C4-2B (cell line): ENCODE measurements around the gene USP6NL.

Experiments
- H3K27ac ChIP-seq: fragments of 450-650 bp; 2 replicates; pipeline ENCODE4 v1.5.1; 2017
- CTCF ChIP-seq: fragments of 450-650 bp; conservative IDR thresholded peaks from 2 replicates; pipeline ENCODE4 v1.5.1; 2017; ENCODE audit warnings: mild to moderate bottlenecking
- ZFX ChIP-seq: fragments of 450-650 bp; IDR thresholded peaks from 2 replicates; pipeline ENCODE4 v1.6.1; 2017

The USP6NL gene

GRCh38 chr10:11576092-11576809 lies 35.2 kb downstream of the USP6NL start:
- H3K27ac ChIP-seq, result no peak overlapping the region
- no peak for TF ChIP-seq ZFX

GRCh38 chr10:11573497-11573896 lies 38.0 kb downstream of the USP6NL start:
- no peak for TF ChIP-seq CTCF
- no peak for TF ChIP-seq ZFX
- no peak overlapping the region for H3K27ac ChIP-seq

- TF ChIP-seq CTCF, result no peak
- TF ChIP-seq ZFX, result no peak
- H3K27ac ChIP-seq, result no peak overlapping the region
These were observed 40.7 kb downstream of the USP6NL start for GRCh38 chr10:11570751-11571150.

GRCh38 chr10:11569471-11569870 lies 42.0 kb downstream of the USP6NL start:
- H3K27ac ChIP-seq, result no peak overlapping the region

GRCh38 chr10:11568578-11568977 lies 42.9 kb downstream of the USP6NL start:
- no peak for TF ChIP-seq ZFX
- H3K27ac ChIP-seq, result no peak overlapping the region

More at GRCh38 chr10:11569471-11569870, 42.0 kb downstream of the USP6NL start:
- TF ChIP-seq ZFX (no peak), CTCF (no peak)

- TF ChIP-seq CTCF (no peak), ZFX (no peak)
These were observed 46.7 kb downstream of the USP6NL start for GRCh38 chr10:11564741-11565140.

GRCh38 chr10:11563936-11564335 lies 47.5 kb downstream of the USP6NL start:
- TF ChIP-seq ZFX (no peak), CTCF (no peak)
- no peak overlapping the region for H3K27ac ChIP-seq

More at GRCh38 chr10:11564741-11565140, 46.7 kb downstream of the USP6NL start:
- H3K27ac ChIP-seq, result no peak overlapping the region

GRCh38 chr10:11562888-11563287 lies 48.6 kb downstream of the USP6NL start:
- TF ChIP-seq ZFX (no peak), CTCF (no peak)

More at GRCh38 chr10:11562888-11563287, 48.6 kb downstream of the USP6NL start:
- no peak overlapping the region for H3K27ac ChIP-seq
